CD4-positive, alpha-beta T cell treated with Interleukin-4 for 1 hour (primary cell): ENCODE measurements around the gene OAF.
"Not testable (repeated sequence)": the region's sequence is repeated elsewhere in the genome, so short reads cannot be mapped to it uniquely, and the experiment has no call there.

Source experiments
- DNase-seq, 2 donors: peaks; one replicate each; pipeline ENCODE4 v3.0.0-alpha.2; 2020 to 2022

The OAF gene

DNA sequence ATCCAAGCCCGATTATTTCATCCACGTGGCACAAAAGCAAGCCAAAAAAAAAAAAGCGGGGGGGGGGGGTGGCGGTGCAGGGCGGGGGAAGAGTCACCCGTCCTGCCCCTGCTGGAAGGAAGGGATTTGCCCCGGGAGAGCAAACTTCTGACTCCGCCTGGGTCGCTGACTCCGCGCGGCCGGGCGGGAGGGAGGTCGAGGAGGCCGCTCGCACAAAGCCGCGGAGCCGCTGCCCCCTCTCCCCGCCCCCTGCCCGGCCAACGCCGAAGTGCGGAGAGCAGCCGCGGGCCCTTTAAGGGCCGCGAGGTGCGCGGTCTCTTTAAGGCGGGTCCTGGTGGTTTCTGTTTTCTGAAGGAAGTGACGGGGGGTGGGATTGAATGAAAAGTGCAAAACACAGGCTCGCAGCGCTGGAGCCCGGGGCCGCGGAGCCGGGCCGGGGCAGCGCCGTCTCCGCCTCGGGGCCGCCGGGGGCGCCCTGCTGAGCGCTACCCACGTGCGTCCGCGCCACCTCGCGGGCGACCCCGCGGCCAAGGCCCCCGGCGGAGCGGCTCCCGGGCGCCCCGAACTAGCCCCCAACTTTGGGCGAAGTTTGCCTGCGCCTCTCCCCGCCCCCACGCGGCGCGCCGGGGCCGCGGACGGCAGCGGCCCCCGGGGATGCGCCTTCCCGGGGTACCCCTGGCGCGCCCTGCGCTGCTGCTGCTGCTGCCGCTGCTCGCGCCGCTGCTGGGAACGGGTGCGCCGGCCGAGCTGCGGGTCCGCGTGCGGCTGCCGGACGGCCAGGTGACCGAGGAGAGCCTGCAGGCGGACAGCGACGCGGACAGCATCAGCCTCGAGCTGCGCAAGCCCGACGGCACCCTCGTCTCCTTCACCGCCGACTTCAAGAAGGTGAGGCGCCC, at the start of gene OAF:
OAF (plus strand) TSS at position 407 of the 896 bp plus-strand sequence; CDS start at position 655, 248 bp downstream.
- DNase-seq: peak; percentile 62 to 72

DNA sequence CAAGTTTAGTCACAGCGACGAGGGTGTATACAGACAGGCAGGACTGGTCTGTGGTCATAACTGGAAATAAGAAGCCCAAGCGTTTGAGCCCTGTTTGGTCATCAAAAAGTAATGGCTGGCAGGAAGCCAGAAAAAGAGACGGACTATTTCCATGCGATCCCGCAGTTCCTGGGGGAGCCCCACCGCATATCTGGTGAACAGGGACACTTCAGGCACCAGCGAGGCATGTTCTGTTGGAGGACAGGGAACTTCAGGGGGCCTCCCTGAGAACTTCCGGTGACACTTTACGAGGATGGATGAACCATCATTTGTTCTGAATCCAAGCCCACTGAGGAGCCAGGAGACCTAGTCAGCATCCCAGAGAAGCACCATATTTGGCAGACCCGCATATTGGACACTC, 43.2 kb upstream of the OAF start:
- no peak for DNase-seq

DNA sequence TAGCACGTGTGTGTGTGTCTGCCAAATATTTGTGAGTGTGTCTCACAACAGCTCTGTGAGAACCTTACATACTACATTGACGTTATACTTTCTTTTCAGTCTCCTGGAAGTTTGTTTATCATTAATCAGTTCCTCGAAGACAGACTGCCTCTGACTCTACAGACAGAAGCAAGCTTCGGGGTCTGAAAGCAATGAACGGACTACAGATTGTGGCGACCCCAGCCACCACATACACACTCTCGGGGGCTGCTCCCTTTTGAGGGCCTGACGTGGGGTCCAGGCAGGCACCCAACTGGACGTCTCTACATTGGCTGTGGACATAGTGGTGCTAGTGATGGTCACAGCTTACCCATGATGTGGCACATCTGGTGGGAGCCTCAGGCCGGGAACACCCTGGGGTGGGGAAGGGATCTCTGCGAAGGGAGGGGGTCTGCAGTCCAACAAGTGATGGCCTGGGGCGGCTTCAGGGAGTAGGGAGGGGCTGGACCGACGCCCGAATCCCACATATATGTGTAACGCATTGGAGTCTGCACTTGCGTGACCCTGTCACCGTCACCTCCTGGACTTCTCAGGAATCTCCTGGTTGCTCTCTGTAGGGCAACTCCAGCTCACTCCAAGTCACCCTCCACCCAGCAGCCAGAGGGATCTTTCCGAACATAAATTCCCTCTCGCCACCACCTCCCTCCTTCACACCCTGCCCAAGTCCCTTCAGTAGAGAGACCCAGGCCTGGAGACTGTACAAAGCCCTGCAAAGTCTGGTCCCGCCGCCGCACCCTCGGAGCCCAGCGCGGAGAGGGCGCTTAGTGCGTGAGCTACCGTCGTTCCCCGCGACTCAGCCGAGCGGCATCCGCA, 42.5 kb upstream of the OAF start:
- no peak for DNase-seq

DNA sequence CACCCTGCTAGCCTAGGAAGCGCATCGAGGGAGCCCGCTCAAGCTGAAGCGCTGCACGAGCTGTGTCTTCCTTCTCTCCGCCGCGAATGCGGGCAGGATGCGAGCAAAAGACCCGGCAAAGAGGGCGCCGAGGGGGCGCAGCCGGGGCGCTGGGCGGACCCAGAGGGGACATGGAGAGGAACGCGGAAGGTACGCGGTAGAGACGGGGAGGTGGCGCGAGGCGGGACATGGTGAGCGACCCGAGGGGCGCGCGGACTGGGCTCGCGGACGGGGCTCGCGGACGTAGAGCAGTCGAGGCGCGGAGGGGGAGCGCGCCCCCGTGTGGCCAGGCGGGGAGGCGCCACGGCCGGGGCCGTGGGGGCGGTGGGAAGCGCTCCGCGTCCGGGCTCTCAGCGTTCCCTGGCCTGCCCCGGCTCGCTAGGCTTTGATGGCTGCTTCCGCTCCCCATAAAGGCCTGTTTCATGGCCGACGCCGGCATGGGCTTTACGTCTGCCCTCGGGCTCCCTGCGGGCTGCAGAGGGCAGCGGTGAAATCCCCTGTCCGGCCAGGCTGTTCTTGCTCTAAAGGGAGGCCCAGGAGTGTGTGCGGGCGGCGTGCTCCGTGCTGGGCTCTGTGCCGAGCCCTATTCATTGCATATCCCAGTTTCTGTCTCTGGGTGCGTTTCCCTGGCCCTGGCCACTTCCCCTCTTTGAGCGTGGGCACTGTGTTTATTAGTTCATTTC, 41.7 kb upstream of the OAF start:
- peak; percentile 35 to 48 for DNase-seq

DNA sequence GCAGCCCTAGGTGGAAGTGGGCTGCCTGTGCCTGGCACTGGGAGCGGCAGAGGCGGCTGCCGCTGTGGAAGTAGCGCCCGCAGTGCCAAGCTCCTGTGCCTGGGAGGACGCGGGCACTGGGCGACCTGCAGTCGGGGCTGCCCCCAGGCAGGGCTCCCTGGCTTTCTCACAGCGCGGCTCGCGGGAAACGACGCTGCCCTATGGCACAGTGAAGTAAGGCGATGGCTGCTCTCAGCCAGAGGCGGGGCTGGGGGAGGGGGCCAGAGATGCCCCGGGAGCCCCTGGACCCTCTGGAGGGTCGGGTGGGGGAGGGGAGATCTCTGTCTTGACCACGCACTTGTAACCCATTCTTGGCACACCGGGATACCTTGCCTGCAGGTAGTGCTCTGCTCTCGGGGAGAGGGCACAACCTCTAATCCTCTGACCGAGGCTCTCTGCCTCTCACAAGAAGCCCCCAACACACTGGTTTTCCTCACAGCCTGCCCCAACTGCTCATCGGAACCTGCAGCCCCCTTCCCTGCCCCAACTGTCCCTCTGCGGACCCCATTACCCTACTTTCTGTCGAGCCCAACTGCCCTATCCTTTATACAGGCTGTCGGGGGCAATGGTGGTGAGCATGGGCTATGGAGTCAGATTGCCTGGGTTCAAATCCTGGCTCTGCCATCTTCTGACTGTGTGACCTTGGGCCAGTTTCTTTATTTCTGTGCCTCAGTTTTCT, 40.7 kb upstream of the OAF start:
- no peak for DNase-seq

DNA sequence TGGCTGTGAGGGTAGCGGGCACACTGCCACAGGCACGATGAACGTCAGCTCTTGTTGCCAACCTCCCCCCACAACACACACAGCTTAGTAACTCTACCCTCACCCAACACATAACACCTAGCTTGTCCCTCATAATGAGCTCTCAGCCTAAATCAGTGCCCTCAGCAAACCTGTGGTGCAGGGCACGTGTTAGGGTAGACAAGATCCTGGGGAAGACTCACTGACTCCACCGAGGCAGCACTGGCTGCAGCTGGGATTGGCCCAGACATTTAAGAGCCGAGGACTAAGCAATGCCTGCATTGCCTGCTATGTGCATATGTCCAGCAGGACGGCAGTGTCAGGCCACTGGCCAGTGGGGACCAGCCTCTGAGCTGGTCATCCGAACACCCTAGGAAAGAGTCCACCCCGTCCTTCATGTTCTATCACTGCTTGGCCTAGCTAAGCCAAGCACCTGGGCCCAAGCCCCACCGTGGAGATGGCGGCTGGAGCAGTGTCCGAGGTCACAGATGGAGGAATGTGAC, 40.0 kb upstream of the OAF start:
- DNase-seq: no peak

DNA sequence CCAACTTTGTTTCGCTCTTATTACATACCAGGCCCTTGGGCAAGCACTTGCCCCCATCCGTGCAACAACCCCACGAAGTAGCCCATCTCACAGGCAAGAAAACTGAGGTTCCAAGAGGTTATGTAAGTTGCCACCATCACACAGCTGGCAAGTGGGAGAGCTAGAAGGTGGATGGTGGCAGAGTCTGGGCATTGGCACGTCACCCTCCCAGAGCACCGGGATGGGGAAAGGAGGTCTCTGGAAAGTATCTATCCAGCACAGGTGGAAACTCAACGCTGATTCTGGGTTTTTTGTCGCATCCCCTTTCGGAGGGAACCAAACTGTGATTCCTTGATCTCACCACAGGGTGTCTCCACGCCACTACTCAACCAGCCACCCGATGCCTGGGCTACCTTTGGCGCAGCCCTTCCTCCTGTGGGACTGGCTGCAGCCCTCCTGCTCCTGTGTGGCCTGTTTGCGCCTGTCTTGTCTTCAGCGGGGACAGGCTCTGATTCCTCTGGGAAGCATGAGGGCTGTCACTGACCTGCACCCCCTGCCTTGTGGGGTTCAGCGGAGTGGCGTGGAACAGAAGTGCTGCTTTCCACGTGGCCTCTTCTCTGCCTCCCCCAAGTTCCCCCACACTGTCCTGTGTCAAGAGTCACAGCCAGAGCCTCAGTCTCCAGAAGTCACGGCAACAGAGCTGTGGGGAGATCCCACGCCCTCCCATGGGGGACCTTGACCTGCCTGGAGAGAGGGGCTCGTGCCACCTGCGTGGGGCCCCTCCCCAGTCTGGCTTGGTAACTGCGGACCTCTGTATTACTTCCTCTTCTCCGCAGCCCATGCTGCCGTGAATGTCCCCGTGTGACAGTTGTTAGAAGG, 38.5 kb upstream of the OAF start:
- peak; percentile 37 to 44 for DNase-seq

DNA sequence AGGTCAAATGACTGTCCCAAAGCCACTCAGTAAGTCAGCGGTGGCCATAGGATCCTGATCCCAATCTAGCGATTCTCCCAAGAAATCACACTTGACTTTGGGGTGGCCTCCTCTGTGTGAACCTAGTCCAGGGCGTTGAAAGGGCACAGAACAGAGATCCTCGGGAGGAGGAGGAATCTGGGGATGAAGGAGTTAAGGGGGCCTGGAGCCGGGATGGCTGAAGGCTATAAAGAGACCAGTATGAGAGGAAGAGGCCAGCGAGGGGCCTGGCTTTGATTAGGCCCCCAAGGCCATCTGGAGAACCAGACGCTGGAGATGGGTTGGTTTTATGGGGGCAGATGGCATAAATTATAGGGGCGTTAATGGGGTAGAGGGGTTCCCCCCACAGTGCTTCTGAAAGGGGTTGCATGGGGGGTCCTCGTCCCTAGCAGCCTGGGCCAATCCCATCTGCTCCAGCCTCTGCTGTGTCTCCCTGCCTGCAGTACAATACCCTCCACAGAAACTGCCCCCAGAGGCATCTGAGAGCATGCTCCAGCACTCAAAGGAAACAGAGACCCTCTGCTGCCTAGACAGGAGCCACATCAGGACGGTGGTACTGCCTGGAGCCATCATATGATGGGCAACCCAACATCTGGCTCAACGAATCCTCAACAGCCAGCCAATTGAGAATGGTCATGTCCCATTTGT, 37.7 kb upstream of the OAF start:
- DNase-seq: no peak

DNA sequence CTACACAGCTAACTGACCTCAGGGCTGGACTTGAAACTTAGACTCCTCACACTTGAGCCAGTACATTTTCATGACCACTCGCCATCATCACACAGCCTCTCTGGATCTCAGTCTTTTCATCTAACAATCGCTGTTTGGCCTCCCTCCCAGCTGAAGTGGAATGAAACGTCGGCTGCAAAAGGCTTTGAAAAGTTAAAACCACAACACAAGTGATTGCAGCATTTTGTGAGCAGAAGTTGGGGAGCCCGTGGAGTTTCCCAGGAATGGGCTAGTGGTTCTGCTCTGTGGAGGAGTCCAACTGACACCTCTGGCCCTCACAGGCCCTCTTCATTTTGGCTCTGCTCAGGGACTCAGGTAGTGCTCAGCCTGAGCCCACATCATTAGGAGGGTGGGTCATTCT, 37.0 kb upstream of the OAF start:
- DNase-seq: no peak

DNA sequence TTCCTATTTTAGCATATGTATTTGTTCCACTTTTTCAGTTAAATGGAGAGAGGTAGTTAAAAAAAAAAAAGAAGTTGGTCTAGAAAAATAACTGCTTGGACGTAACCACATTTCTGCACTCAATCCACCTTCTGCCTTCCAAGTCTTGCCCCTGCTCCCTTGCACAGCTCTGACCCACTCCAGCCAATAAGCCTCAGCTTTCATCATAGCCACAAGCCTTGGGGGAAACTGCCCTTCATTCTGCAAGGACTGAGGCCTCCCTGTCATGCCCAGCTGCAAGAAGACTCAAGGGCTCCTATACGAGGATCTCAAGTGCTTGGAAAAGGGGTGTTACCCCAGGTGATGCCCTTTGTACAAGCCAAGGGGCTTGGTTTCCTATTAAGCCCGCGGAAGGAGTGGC, 36.0 kb upstream of the OAF start:
- no peak for DNase-seq

DNA sequence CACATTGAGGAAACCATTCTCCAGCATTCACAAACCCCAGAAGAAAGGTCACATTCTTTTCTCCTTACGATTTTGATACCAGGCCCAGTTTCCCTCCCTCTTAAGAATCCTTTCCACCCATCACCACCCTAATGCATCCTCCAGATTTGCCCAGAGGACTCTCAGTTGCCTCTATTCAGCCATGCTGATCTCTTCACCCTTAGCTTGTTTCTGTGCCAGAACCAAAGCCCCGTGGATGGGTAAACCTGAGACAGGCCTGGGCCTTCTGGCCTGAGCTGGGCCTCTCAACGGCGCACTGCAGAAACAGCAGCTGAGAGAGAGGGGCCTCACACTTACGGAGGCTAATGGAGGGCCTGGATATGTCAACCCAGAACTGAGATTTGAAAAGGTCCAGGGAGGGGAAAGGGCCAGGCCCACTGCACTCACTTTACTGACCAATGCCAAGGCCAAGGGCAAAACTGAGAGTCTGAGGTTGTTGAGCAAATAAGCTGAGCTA, 32.2 kb upstream of the OAF start:
- no peak for DNase-seq

DNA sequence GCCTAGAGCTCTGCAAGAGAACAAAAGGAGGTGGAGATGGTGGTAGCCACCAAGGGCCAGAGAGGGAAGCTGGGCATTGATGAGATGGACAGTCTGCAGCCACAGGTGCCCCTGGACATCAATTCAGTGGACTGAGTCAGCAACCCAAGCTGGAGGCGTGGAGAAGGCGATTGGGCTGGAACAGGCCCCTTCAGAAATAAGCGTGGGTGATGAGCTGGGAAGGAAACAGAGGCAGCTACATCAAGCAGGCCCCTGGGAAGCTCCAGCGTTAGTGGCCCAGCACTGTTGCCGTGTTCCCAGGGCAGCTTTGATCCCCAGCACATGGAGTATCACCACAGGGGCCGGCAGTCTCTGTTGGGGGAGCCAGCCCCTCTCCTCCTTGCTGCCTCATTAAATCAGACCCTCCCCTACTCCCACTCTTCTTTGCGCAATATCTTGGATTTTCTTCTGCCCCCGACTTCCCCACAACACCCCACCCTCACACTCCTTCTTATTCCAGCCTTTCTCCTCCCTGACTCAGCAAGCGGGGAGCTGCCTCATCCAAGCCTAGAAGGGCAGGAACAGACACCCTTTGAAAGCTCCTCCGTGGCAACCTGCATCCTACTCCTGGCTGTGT, 31.7 kb upstream of the OAF start:
- DNase-seq: no peak

DNA sequence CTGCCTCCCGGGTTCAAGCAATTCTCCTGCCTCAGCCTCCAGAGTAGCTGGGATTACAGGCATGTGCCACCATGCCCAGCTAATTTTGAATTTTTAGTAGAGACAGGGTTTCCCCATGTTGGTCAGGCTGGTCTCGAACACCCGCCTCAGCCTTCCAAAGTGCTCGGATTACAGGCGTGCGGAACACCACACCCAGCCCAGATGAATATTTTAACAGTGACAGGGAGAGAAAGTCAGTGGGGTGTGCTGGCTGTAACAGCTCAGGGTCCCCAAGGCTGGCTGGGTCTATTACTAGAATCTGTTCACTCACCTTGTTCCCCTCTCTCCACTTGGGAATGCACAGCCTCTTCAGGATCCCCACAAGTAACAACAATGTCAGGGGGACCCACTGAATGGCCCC, 30.8 kb upstream of the OAF start:
- DNase-seq: not testable (repeated sequence)

DNA sequence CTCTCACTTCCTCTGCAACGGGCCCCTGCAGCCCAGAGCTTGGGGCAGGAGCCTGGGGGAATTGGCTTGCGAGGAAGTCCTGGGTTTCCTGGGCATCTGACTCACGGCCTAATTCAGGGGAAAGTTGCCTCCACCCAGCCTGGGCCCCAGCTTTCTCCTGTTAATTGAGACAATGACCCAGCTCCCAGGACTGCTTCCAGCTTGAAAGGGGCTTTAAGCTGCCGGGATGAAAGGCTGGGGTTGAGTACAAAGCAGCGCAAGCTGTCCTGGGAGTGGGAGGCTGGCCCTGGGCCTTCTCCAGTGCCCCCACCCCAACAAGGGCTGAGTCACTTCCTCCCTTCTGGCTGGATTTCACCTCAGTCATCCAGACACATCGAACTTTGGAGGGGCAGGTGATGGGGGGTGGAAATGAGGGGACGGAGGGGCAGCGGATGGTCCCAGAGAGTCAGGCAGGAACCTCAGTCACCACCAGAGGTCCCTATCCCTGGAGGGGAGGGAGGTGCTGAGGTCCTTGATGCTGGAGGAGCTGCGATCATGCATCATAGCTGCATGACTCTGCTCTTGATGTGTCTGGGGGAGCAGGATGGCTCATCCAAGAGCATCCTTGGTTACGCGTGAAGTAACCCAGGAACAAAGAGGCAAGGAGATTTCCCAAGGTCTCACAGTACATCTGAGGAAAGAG, 30.1 kb upstream of the OAF start:
- no peak for DNase-seq

DNA sequence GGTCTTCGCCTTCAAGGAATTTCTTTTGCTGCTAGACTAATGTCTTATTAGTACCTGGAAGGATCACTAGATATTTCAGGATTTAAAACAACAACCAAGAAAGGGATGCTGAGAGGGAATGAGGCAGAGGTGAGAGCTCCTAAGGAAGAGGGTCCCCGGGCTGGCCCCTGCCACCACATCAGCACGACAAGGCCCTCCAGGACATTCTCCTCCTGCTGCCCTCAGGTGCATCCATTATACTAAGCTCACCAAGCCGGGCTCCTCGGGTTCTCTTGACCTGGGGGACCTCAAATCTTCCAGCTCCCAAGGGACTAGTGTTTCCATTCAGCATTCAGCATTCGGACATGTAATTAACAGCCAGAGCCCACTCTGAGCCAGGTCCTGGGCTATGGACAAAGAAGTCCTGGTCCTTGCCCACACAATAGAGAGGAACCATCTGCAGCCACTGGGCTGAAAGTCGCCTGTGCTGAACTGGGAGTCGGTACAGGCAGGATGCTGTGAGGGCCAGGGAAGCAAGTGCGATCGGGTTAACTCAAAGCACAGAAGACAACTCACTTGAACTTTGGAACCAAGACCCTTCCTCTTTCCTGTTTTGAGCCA, 29.4 kb upstream of the OAF start:
- no peak for DNase-seq

DNA sequence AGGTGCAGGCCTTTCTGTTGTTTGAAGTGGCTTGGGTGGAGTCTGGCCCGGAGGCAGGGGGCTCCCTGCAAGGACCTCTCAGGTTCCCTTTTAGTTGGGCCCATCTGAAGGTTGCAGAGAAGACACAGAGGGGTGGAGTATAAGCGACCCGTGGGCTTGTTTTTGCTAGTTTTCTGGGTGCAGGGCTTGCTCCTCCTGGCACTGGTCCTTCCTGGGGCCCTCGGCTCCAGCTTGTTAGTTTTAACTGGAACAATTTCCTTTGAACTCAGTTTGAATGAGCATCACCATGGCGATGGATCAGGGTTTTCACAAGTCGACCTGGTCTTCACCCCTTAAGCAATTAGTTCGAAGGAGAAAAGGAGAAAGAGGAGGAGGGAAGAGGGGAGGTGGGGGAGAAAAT, 28.5 kb upstream of the OAF start:
- no peak for DNase-seq

DNA sequence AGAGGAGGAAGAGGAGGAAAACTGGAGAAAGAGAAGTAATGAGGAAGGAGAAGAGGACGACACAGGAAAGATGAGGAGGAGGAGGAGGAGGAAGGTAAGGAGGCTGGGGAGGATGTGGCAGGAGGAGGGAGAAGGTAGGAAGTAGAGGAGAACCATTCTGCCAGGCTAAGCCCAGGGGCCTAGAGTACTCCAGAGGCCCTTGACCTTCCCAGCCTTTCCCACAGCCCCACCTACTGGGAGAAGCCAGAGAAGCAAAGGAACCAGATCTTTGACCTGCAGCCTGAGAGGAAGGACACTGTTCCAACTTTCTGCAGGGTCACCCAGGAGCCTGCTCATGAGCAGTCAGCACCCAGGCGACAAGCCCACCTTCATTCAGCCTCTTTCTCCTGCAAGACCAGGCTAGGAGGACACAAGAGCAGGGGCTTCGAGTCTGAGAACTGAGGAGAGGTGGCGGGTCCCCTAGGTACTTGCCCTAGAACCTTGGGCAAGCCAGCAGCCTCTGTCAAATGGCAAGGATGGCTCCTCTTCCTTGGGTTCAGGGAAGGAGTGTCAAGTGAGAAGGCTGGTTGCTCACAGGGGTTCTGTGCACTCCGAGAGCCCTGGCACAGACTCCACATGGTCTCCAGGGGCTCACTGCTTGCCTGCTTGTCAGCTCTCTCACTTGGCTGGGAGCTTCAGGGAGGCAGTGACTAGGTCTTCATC, 27.9 kb upstream of the OAF start:
- no peak for DNase-seq

DNA sequence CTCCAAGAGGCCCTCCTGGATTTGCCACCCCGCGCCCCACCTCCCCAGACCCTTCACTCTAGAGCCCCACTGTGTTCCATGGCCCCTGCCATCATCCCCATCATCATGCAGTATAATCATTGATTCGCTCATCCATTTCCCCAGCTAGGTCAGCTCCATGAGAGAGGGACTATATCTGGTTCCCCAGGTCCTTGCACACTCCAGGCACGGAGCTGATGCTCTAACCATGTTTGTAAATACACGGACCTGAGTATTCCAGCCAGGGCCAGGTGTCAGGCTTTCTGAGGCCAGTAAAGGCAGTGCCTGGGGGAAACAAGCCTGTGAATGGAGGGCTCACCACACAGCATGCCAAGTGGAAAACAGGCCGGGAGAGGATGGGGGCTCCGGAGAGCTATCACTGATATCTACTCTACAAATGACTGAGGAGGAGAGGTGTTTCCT, 27.1 kb upstream of the OAF start:
- DNase-seq: no peak
